HCT116 (cell line): ENCODE results near the gene UGDH.

ENCODE experiments used
- CEBPB ChIP-seq: IDR thresholded peaks from 2 replicates; pipeline ENCODE4 v1.6.1; 2012; ENCODE audit warnings: low read depth
- POLR2A ChIP-seq: IDR thresholded peaks from 2 replicates; pipeline ENCODE4 v1.7.0; 2011; ENCODE audit warnings: borderline replicate concordance; ENCODE audit not compliant: insufficient read depth, insufficient read length; ENCODE audit errors: extremely low read depth

DNA sequence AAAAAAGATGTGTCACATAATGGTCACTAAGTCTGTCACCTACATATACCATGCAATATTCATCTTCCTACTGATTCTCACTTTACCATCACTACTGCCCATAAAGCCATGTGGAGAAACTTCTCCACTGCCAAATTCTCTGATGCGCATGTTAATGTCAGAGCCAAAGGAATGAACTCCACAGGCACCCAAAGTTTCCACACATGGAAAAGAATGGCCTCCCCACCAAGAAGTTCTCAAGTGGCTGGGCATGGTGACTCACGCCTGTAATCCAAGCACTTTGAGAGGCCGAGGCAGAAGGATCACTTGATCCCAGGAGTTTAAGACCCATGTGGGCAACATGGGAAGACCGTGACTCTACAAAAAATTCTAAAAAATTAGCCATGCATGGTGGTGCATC lies 43.8 kb upstream of the UGDH start:
- TF ChIP-seq POLR2A (no peak), CEBPB (no peak)
